ENCODE measurements around the gene COL25A1. TPM values are rescaled to one million over a fixed set of nuclear protein-coding genes. Genes with fewer than 3 reads are reported as not detected.
"Not testable (repeated sequence)": the region's sequence is repeated elsewhere in the genome, so short reads cannot be mapped to it uniquely, and the experiment has no call there.

COL25A1 gene
- total RNA-seq, 1 experiment from 2014 or later = not detected

- Histone ChIP-seq H4K20me1 (ENCODE audit: insufficient read depth) (no peaks in the 10 kb centered on the region; the same call in 1 of the 2 replicates), H3K27me3 (ENCODE audit: insufficient read depth, low read length) (peaks cover 38% of the 10 kb centered on the region), H3K36me3 (ENCODE audit: control insufficient read depth in 1 of 2, insufficient read depth in 2 of 2, low read length in 2 of 2) (no peaks in the 10 kb centered on the region), H3K27ac (ENCODE audit: low read depth, low read length) (no peak overlapping the region), H3K9me3 (ENCODE audit: control insufficient read depth in 1 of 2, insufficient read depth in 1 of 2, low read depth in 1 of 2, low read length in 2 of 2) (no peaks in the 10 kb centered on the region), H3K4me1 (ENCODE audit: control insufficient read depth in 1 of 2, insufficient read depth in 2 of 2, low read length in 2 of 2) (no peaks in the 10 kb centered on the region), H3K79me2 (ENCODE audit: insufficient read depth, low read length) (no peaks in the 10 kb centered on the region), H2AFZ (ENCODE audit: low read depth, low read length, poor library complexity, severe bottlenecking) (no peak overlapping the region), H3K4me2 (ENCODE audit: low read length) (no peak overlapping the region), H3K9me2 (ENCODE audit: insufficient read depth) (no peaks in the 10 kb centered on the region), H3K4me3 (replicated peaks in 1 of 2; ENCODE audit: low read depth in 1 of 2, low read length in 2 of 2) (no peak overlapping the region), H3K9ac (ENCODE audit: low read length) (no peak overlapping the region)
- BruUV-seq (replicated peaks) = no TSS peak
- ChIA-PET CTCF (interaction anchor here (0.6 to 0.7 kb wide), 2 partner anchors 8 to 187 kb away, joined by 3 to 4 read pairs; no protein-coding TSS in a partner anchor), POLR2A (no interaction called here), RAD21 (ENCODE audit: low non-redundant PET in 1 of 2, low total read pairs in 2 of 2, uncharacterized antibody in 2 of 2, unreplicated experiment in 2 of 2) (no interaction called here)
- intact Hi-C loops (cut with micrococcal nuclease) = no loop called here
- TF ChIP-seq YY1 (IDR thresholded peaks at IDR 0.05; ENCODE audit: extremely low read depth, insufficient replicate concordance, low read depth, low read length) = no peak
- no peak for TF ChIP-seq ZNF274 (IDR thresholded peaks at IDR 0.05; ENCODE audit: low read depth, low read length)
- no peak for TF ChIP-seq RAD21 (IDR thresholded peaks at IDR 0.05; ENCODE audit: low read depth)
- no peak for TF ChIP-seq MAX (IDR thresholded peaks at IDR 0.05)
- TF ChIP-seq ZFX (IDR thresholded peaks at IDR 0.05) = no peak
- TF ChIP-seq SRF (IDR thresholded peaks at IDR 0.05; ENCODE audit: low read depth) = no peak
- no peak for TF ChIP-seq TCF7L2 (IDR thresholded peaks at IDR 0.05; ENCODE audit: borderline replicate concordance, extremely low read depth, insufficient read depth, insufficient read length)
- no peak for TF ChIP-seq EGR1 (IDR thresholded peaks at IDR 0.05; ENCODE audit: low read depth)
- no peak for TF ChIP-seq SIN3A (IDR thresholded peaks at IDR 0.05; ENCODE audit: low read depth)
- TF ChIP-seq ATF3 (IDR thresholded peaks at IDR 0.05) = no peak
- TF ChIP-seq SP1 (IDR thresholded peaks at IDR 0.05; ENCODE audit: low read depth) = no peak
- TF ChIP-seq CEBPB (IDR thresholded peaks at IDR 0.05; ENCODE audit: low read depth) = no peak
- no peak for TF ChIP-seq CTCF (IDR thresholded peaks at IDR 0.05 in 2 of 3, conservative IDR thresholded peaks at IDR 0.05 in 1 of 3; ENCODE audit: borderline replicate concordance in 1 of 3, insufficient read depth in 1 of 3, low read depth in 2 of 3, low read length in 2 of 3)
- ATAC-seq (no peak), DNase-seq (ENCODE audit: low read depth, low spot score) (no peak)
Measured at GRCh38 chr4:109077505-109077904, 225.0 kb downstream of the COL25A1 start.

- H3K4me2 ChIP-seq (ENCODE audit: low read length); BruUV-seq (replicated peaks); H4K20me1 ChIP-seq (ENCODE audit: insufficient read depth); DNase-seq (ENCODE audit: low read depth, low spot score); CTCF ChIA-PET; H3K9ac ChIP-seq (ENCODE audit: low read length); H3K36me3 ChIP-seq (ENCODE audit: control insufficient read depth in 1 of 2, insufficient read depth in 2 of 2, low read length in 2 of 2); H3K4me3 ChIP-seq (replicated peaks in 1 of 2; ENCODE audit: low read depth in 1 of 2, low read length in 2 of 2); intact Hi-C loops (cut with micrococcal nuclease); H2AFZ ChIP-seq (ENCODE audit: low read depth, low read length, poor library complexity, severe bottlenecking); H3K27ac ChIP-seq (ENCODE audit: low read depth, low read length); POLR2A ChIA-PET; RAD21 ChIA-PET (ENCODE audit: low non-redundant PET in 1 of 2, low total read pairs in 2 of 2, uncharacterized antibody in 2 of 2, unreplicated experiment in 2 of 2); H3K4me1 ChIP-seq (ENCODE audit: control insufficient read depth in 1 of 2, insufficient read depth in 2 of 2, low read length in 2 of 2); H3K79me2 ChIP-seq (ENCODE audit: insufficient read depth, low read length); H3K9me3 ChIP-seq (ENCODE audit: control insufficient read depth in 1 of 2, insufficient read depth in 1 of 2, low read depth in 1 of 2, low read length in 2 of 2); H3K9me2 ChIP-seq (ENCODE audit: insufficient read depth); ATAC-seq: not testable (repeated sequence)
- H3K27me3 ChIP-seq (ENCODE audit: insufficient read depth, low read length) = peaks cover 35% of the 10 kb centered on the region
Measured at GRCh38 chr4:109076709-109077108, 225.7 kb downstream of the COL25A1 start.
